GM12878 (cell line): ENCODE results near the gene TCL1B. TPM values are rescaled to one million over a fixed set of nuclear protein-coding genes. Genes with fewer than 3 reads are reported as not detected.

ENCODE experiments used
- ATAC-seq: fragments of 200-7000 bp; cut with Tn5 transposase; 3 replicates; pipeline ENCODE4 v1.9.1; 2020; ENCODE audit warnings: mild to moderate bottlenecking, moderate library complexity
- BruUV-seq: library from RNA; stranded (reverse); fragments of 400-500 nt; replicated peaks from 2 replicates; lab custom pipeline; 2021; lab: Mats Ljungman, UMichigan
- CTCF ChIA-PET: fragments of 300-600 bp; sonication (Branson Sonifier 250); formaldehyde crosslinking; extraction: SDS; loops from one replicate; lab custom pipeline; 2021; ENCODE audit warnings: inconsistent platforms; lab: Yijun Ruan, JAX
- POLR2A ChIA-PET: fragments of 350-600 bp; formaldehyde crosslinking; extraction: SDS; loops from one replicate; lab custom pipeline; 2021; ENCODE audit warnings: inconsistent platforms; lab: Charles Lee
- RAD21 ChIA-PET: fragments of 300-600 bp; sonication (Branson Sonifier 250); formaldehyde crosslinking; loops from one replicate; lab custom pipeline; 2023; ENCODE audit warnings: antibody characterized with exemption; ENCODE audit not compliant: unreplicated experiment; lab: Charles Lee
- SMC1A ChIA-PET: fragments of 300-600 bp; sonication (Branson Sonifier 250); formaldehyde crosslinking; loops from one replicate; lab custom pipeline; 2023; ENCODE audit not compliant: unreplicated experiment, uncharacterized antibody; lab: Charles Lee
- DNase-seq: peaks from one replicate; pipeline ENCODE4 v3.0.0-alpha.2; 2011; ENCODE audit warnings: low read depth, low spot score
- FAIRE-seq: peaks from 3 replicates; lab custom pipeline; 2011; peaks lifted over from hg19 to GRCh38; lab: Jason Lieb, UNC
- H2AFZ ChIP-seq: 2 replicates; pipeline ENCODE4 v1.6.0; 2011; ENCODE audit warnings: low read depth, low read length, control low read depth; ENCODE audit not compliant: control insufficient read depth
- H3K27ac ChIP-seq: 2 replicates; pipeline ENCODE4 v1.5.1; 2011; ENCODE audit warnings: control low read depth; ENCODE audit not compliant: control insufficient read depth, insufficient read depth
- H3K27me3 ChIP-seq, 2 experiments: replicated peaks in 1 of 2; 2 replicates each; pipeline versions ENCODE4 v1.6.0 to v1.6.1; 2011; ENCODE audit warnings: low read length in 1 of 2; ENCODE audit not compliant: control insufficient read depth in 2 of 2, insufficient read depth in 2 of 2
- H3K36me3 ChIP-seq, 2 experiments: 2 replicates each; pipeline ENCODE4 v1.5.1; 2011; ENCODE audit warnings: low read length in 1 of 2; ENCODE audit not compliant: control insufficient read depth in 2 of 2, insufficient read depth in 2 of 2
- H3K4me1 ChIP-seq: 2 replicates; pipeline ENCODE4 v1.6.1; 2011; ENCODE audit warnings: mild to moderate bottlenecking, low read length, moderate library complexity, mixed read lengths; ENCODE audit not compliant: control insufficient read depth, insufficient read depth
- H3K4me2 ChIP-seq: 2 replicates; pipeline ENCODE4 v1.6.0; 2011; ENCODE audit warnings: control low read depth; ENCODE audit not compliant: control insufficient read depth, insufficient read depth
- H3K4me3 ChIP-seq: fragments of 200-600 bp; sonication (generic); 2 replicates; pipeline ENCODE4 v1.5.1; 2016
- H3K79me2 ChIP-seq: 2 replicates; pipeline ENCODE4 v1.6.0; 2011; ENCODE audit warnings: low read length; ENCODE audit not compliant: control insufficient read depth, insufficient read depth
- H3K9ac ChIP-seq: 2 replicates; pipeline ENCODE4 v1.8.0; 2011; ENCODE audit warnings: low read length, control low read depth, mixed read lengths; ENCODE audit not compliant: control insufficient read depth, insufficient read depth
- H3K9me3 ChIP-seq: replicated peaks from 3 replicates; pipeline ENCODE4 v1.5.1; 2011; ENCODE audit warnings: mild to moderate bottlenecking, low read length; ENCODE audit not compliant: control insufficient read depth, insufficient read depth
- H4K20me1 ChIP-seq: 2 replicates; pipeline ENCODE4 v1.6.0; 2011; ENCODE audit not compliant: control insufficient read depth, insufficient read depth
- CHD1 ChIP-seq: IDR thresholded peaks from 2 replicates; pipeline ENCODE4 v1.6.1; 2012; ENCODE audit warnings: low read depth, low read length, improper control_type of control experiment
- CREM ChIP-seq: IDR thresholded peaks from 2 replicates; pipeline ENCODE4 v1.6.1; 2014; ENCODE audit warnings: antibody characterized with exemption, low read depth
- EGR1 ChIP-seq, 2 experiments: IDR thresholded peaks; 1 replicate in 1 of 2; 2 replicates in 1 of 2; pipeline ENCODE4 v1.6.1; 2011 to 2012; ENCODE audit warnings: low read depth in 2 of 2, low read length in 2 of 2, borderline replicate concordance in 1 of 2, mild to moderate bottlenecking in 1 of 2, moderate library complexity in 1 of 2
- GABPA ChIP-seq: IDR thresholded peaks from 2 replicates; pipeline ENCODE4 v1.6.1; 2014; ENCODE audit warnings: antibody characterized with exemption, low read depth, mild to moderate bottlenecking, inconsistent platforms
- JUND ChIP-seq: IDR thresholded peaks from 2 replicates; pipeline ENCODE4 v1.6.1; 2012; ENCODE audit warnings: low read depth, mild to moderate bottlenecking, low read length, improper control_type of control experiment, moderate library complexity
- MEF2B ChIP-seq: fragments of 450-650 bp; IDR thresholded peaks from 2 replicates; pipeline ENCODE4 v1.6.1; 2018; ENCODE audit warnings: mild to moderate bottlenecking, moderate library complexity; ENCODE audit not compliant: partially characterized antibody, poor library complexity, severe bottlenecking
- RUNX3 ChIP-seq: IDR thresholded peaks from 2 replicates; pipeline ENCODE4 v1.6.1; 2012; ENCODE audit warnings: low read length, inconsistent platforms
- SPI1 ChIP-seq: IDR thresholded peaks from 2 replicates; pipeline ENCODE4 v1.6.1; 2011; ENCODE audit warnings: low read depth, mild to moderate bottlenecking, low read length, moderate library complexity, borderline replicate concordance; ENCODE audit not compliant: insufficient read depth
- TCF12 ChIP-seq: IDR thresholded peaks from 2 replicates; pipeline ENCODE4 v1.6.1; 2011; ENCODE audit warnings: low read depth, mild to moderate bottlenecking, low read length
- TCF7 ChIP-seq: IDR thresholded peaks from 2 replicates; pipeline ENCODE4 v1.6.1; 2014; ENCODE audit warnings: antibody characterized with exemption, borderline replicate concordance
- WGBS: methylation state at CpG from one replicate; pipeline ENCODE4 v1.1.6; 2016; ENCODE audit warnings: low lambda C conversion rate; ENCODE audit not compliant: insufficient replicate concordance, insufficient coverage; ENCODE audit errors: missing lambda C conversion rate; 5-methylcytosine and 5-hydroxymethylcytosine counted together
- in situ Hi-C: fragments of 300-500 bp; cut with MboI; formaldehyde crosslinking; loops from 9 replicates; pipeline ENCODE4 v1.14.3; 2018; ENCODE audit warnings: mixed read lengths
- intact Hi-C: fragments of 100-400 bp; cut with micrococcal nuclease; formaldehyde crosslinking; loops from one replicate; pipeline ENCODE4 v1.14.2; 2022; ENCODE audit not compliant: unreplicated experiment
- polyA plus RNA-seq, 11 experiments: library from polyadenylated mRNA; depleted of rRNA in 4 of 11; unstranded in 6 of 11; stranded (reverse) in 5 of 11; fragments of >200 nt; fragmentation: Nextera tagmentation in 4 of 11; fragmentation: Illumina TruSeq in 1 of 11; extraction: Ambion mirVana in 4 of 11; extraction: Trizol in 1 of 11; gene quantifications; 1 replicate in 1 of 11; 2 replicates in 10 of 11; pipeline versions ENCODE4 v1.2.1 to v1.2.3, GENCODE V29; 2011 to 2016; ENCODE audit warnings: inconsistent platforms in 2 of 11, missing spikeins in 2 of 11, low read depth in 1 of 11
- total RNA-seq, 4 experiments: library from RNA; depleted of rRNA in 3 of 4; stranded (reverse); fragments of >200 nt in 3 of 4; fragmentation: Illumina TruSeq in 1 of 4; extraction: Trizol in 1 of 4; gene quantifications; 2 replicates each; pipeline versions ENCODE4 v1.2.1 to v1.2.3, GENCODE V29; 2013 to 2021
- TF ChIP-seq, protein P1 (sequence below): IDR thresholded peaks from 2 replicates; pipeline ENCODE4 v1.6.1; 2012; ENCODE audit warnings: low read depth, low read length, improper control_type of control experiment
- TF ChIP-seq, protein P2 (sequence below): fragments of 450-650 bp; IDR thresholded peaks from 2 replicates; pipeline ENCODE4 v1.6.1; 2017; ENCODE audit warnings: mild to moderate bottlenecking, moderate library complexity
- TF ChIP-seq, protein P3 (sequence below): fragments of 450-650 bp; formaldehyde crosslinking; IDR thresholded peaks from 2 replicates; pipeline ENCODE4 v1.5.0; 2022; ENCODE audit warnings: mild to moderate bottlenecking, missing genetic modification characterization

The TCL1B gene
- total and polyA plus RNA-seq, 10 of the 15 experiments (the other 5 are each of a cell fraction or from before 2014, with no cell fraction given), result 0.10 to 0.18 (median 0.13) TPM; not detected in 6

DNA sequence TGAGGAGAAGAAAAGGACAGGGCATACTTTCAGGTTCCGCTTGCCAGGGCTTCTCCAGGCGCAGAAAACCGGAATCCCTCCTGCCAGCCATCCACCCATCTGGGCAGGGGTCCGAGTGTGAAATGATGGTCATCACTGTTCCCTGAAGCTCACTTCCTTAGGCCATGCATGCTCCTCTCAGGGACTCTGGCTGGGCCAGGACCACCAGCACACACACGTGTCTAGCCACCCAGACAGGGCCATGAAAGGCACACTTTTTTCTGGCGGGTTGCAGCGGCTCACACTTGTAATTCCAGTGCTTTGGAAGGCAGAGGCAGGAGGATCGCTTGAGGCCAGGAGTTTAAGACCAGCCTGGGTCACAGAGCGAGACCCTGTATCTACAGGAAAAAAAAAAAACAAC is 26.2 kb downstream of the TCL1B start:
- RAD21 ChIA-PET, result interaction anchor here (1.3 kb wide), 1 partner anchor 13 kb away, joined by 4 read pairs; no protein-coding TSS in a partner anchor
- ATAC-seq (0 out of 3 replicates have a peak, but pooled peaks have one; percentile 5), DNase-seq (no peak), FAIRE-seq (peak; percentile 41)
- Histone ChIP-seq H3K4me2 (peak overlapping the region; percentile 93), H3K9ac (peak overlapping the region; percentile 87), H3K27ac (peak overlapping the region; percentile 85), H3K9me3 (no peaks in the 10 kb centered on the region), H3K27me3 (no peaks in the 10 kb centered on the region), H3K4me1 (peaks cover 17% of the 10 kb centered on the region), H3K36me3 (peaks cover 0 to 13% of the 10 kb centered on the region in 2 experiments; a peak in 2 of 4 replicates), H3K4me3 (peak overlapping the region; percentile 84), H4K20me1 (no peaks in the 10 kb centered on the region), H3K79me2 (peaks cover 25% of the 10 kb centered on the region), H2AFZ (peak overlapping the region; percentile 65)
- CTCF ChIA-PET, result interaction anchor here (1.1 to 1.3 kb wide), 2 partner anchors 29 to 151 kb away, joined by 3 to 5 read pairs; no protein-coding TSS in a partner anchor
- SMC1A ChIA-PET, result interaction anchor here (1.1 kb wide), 1 partner anchor 15 kb away, joined by 3 read pairs; no protein-coding TSS in a partner anchor
- 15% methylated on average over 9 of the region's 9 CpGs for WGBS
- no TSS peak for BruUV-seq
- POLR2A ChIA-PET, result interaction anchor here (0.6 to 0.7 kb wide), 2 partner anchors 10 to 779 kb away, joined by 4 to 5 read pairs; no protein-coding TSS in a partner anchor
- intact Hi-C loops (no loop called here), in situ Hi-C loops (no loop called here)
- TF ChIP-seq, protein P1, sequence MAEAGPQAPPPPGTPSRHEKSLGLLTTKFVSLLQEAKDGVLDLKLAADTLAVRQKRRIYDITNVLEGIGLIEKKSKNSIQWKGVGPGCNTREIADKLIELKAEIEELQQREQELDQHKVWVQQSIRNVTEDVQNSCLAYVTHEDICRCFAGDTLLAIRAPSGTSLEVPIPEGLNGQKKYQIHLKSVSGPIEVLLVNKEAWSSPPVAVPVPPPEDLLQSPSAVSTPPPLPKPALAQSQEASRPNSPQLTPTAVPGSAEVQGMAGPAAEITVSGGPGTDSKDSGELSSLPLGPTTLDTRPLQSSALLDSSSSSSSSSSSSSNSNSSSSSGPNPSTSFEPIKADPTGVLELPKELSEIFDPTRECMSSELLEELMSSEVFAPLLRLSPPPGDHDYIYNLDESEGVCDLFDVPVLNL, result no peak
- no peak for TF ChIP-seq TCF7
- TF ChIP-seq JUND, result no peak
- TF ChIP-seq GABPA, result no peak
- TF ChIP-seq SPI1, result no peak
- TF ChIP-seq RUNX3, result no peak
- TF ChIP-seq MEF2B, result no peak
- no peak for TF ChIP-seq CREM
- no peak for TF ChIP-seq EGR1 (IDR thresholded peaks at IDR 0.05; ENCODE audit: borderline replicate concordance in 1 of 2, low read depth in 2 of 2, low read length in 2 of 2)
- no peak for TF ChIP-seq TCF12
- TF ChIP-seq, protein P2, sequence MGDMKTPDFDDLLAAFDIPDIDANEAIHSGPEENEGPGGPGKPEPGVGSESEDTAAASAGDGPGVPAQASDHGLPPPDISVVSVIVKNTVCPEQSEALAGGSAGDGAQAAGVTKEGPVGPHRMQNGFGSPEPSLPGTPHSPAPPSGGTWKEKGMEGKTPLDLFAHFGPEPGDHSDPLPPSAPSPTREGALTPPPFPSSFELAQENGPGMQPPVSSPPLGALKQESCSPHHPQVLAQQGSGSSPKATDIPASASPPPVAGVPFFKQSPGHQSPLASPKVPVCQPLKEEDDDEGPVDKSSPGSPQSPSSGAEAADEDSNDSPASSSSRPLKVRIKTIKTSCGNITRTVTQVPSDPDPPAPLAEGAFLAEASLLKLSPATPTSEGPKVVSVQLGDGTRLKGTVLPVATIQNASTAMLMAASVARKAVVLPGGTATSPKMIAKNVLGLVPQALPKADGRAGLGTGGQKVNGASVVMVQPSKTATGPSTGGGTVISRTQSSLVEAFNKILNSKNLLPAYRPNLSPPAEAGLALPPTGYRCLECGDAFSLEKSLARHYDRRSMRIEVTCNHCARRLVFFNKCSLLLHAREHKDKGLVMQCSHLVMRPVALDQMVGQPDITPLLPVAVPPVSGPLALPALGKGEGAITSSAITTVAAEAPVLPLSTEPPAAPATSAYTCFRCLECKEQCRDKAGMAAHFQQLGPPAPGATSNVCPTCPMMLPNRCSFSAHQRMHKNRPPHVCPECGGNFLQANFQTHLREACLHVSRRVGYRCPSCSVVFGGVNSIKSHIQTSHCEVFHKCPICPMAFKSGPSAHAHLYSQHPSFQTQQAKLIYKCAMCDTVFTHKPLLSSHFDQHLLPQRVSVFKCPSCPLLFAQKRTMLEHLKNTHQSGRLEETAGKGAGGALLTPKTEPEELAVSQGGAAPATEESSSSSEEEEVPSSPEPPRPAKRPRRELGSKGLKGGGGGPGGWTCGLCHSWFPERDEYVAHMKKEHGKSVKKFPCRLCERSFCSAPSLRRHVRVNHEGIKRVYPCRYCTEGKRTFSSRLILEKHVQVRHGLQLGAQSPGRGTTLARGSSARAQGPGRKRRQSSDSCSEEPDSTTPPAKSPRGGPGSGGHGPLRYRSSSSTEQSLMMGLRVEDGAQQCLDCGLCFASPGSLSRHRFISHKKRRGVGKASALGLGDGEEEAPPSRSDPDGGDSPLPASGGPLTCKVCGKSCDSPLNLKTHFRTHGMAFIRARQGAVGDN, result no peak
- no peak for TF ChIP-seq CHD1
- TF ChIP-seq, protein P3, sequence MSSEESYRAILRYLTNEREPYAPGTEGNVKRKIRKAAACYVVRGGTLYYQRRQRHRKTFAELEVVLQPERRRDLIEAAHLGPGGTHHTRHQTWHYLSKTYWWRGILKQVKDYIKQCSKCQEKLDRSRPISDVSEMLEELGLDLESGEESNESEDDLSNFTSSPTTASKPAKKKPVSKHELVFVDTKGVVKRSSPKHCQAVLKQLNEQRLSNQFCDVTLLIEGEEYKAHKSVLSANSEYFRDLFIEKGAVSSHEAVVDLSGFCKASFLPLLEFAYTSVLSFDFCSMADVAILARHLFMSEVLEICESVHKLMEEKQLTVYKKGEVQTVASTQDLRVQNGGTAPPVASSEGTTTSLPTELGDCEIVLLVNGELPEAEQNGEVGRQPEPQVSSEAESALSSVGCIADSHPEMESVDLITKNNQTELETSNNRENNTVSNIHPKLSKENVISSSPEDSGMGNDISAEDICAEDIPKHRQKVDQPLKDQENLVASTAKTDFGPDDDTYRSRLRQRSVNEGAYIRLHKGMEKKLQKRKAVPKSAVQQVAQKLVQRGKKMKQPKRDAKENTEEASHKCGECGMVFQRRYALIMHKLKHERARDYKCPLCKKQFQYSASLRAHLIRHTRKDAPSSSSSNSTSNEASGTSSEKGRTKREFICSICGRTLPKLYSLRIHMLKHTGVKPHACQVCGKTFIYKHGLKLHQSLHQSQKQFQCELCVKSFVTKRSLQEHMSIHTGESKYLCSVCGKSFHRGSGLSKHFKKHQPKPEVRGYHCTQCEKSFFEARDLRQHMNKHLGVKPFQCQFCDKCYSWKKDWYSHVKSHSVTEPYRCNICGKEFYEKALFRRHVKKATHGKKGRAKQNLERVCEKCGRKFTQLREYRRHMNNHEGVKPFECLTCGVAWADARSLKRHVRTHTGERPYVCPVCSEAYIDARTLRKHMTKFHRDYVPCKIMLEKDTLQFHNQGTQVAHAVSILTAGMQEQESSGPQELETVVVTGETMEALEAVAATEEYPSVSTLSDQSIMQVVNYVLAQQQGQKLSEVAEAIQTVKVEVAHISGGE (CRISPR knock-in tag), result no peak
